Measurements from ENCODE around the gene DUSP18.

- TF ChIP-seq CTCF (IDR thresholded peaks at IDR 0.05; ENCODE audit: low read depth, low read length) (no peak), EZH2phosphoT487 (IDR thresholded peaks at IDR 0.05; ENCODE audit: low read depth) (no peak)
These were observed 673 bp upstream of the DUSP18 start for GRCh38 chr22:30668386-30668710.

Data from OCI-LY3 (cell line).